AG09309 (cell line): Measurements from ENCODE around the gene NHSL1.

ENCODE experiments used
- DNase-seq: peaks from one replicate; pipeline ENCODE4 v3.0.0-alpha.2; 2010; ENCODE audit warnings: low read depth
- H3K4me3 ChIP-seq: 2 replicates; pipeline ENCODE4 v1.5.1; 2011; ENCODE audit warnings: mild to moderate bottlenecking, low read depth, low read length, moderate library complexity; ENCODE audit not compliant: control insufficient read depth
- TF ChIP-seq, protein P1 (sequence below): IDR thresholded peaks from 2 replicates; pipeline ENCODE4 v1.5.1; 2011; ENCODE audit warnings: mild to moderate bottlenecking, low read depth, low read length, inconsistent platforms; ENCODE audit not compliant: insufficient read depth, control insufficient read depth; ENCODE audit errors: missing control alignments

The NHSL1 gene

DNA sequence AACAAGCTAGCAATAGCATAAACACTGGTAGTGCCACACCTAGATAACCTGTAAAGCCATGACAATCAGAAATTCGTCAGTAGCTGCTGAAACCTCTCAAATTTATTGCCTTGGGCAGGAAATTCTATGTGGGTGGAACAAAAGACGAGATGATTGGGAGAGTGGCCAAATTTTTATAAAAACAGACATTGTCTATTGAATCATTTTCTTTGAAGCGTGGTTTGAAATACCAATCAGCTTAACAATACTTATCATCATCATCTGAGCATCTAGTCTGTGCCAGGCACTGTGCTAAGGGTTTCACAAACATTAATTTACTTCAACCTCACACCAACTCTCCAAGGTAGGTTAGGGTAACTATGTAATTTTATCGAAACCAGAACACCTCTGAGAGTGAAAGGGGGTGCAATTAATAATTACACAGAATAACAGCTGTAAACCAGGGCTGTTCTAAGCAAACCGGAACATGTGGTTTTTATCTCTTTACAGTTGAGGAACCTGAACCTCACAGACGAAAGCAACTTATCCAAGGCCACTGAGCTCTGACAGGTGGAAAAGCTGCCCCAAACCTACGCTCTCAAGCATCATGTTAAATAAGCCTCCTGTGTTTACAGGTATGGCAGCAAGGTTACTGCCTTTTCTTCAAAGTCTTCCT lies 43.4 kb downstream of the NHSL1 start:
- no peak overlapping the region for H3K4me3 ChIP-seq
- DNase-seq: no peak
- TF ChIP-seq, protein P1, sequence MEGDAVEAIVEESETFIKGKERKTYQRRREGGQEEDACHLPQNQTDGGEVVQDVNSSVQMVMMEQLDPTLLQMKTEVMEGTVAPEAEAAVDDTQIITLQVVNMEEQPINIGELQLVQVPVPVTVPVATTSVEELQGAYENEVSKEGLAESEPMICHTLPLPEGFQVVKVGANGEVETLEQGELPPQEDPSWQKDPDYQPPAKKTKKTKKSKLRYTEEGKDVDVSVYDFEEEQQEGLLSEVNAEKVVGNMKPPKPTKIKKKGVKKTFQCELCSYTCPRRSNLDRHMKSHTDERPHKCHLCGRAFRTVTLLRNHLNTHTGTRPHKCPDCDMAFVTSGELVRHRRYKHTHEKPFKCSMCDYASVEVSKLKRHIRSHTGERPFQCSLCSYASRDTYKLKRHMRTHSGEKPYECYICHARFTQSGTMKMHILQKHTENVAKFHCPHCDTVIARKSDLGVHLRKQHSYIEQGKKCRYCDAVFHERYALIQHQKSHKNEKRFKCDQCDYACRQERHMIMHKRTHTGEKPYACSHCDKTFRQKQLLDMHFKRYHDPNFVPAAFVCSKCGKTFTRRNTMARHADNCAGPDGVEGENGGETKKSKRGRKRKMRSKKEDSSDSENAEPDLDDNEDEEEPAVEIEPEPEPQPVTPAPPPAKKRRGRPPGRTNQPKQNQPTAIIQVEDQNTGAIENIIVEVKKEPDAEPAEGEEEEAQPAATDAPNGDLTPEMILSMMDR: no peak

DNA sequence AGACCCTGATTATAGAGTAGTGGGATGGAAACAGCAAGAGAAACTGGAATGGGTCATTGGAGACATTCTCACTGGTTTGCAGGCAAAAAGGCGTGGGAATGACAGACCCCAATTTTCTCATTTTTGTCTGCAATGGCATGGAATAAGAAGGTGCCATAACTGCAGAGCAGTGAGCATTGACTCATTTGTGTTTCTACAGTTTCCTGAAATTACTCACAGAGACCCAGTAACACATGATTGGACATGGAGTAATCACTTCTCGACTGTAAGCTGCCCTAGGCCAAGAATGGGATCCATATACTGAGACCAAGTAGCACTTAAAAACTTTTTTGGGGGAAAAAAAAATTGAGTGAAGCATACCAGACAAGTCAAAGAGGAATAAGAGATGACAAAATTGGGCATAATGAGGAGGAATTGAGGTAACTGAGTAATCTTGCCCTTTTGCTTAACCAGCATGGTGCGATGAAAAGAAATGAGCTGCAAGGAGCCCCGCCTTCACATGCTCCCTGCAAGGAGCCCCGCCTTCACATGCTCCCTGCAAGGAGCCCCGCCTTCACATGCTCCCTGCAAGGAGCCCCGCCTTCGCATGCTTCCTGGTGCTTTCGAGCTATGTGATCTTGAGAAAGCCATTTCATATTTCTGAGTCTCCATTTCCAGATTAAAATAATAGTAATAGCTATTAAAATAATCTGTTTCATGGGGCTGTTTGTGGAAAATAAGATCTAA lies 44.1 kb downstream of the NHSL1 start:
- TF ChIP-seq, protein P1: no peak
- no peak for DNase-seq
- H3K4me3 ChIP-seq: no peak overlapping the region

DNA sequence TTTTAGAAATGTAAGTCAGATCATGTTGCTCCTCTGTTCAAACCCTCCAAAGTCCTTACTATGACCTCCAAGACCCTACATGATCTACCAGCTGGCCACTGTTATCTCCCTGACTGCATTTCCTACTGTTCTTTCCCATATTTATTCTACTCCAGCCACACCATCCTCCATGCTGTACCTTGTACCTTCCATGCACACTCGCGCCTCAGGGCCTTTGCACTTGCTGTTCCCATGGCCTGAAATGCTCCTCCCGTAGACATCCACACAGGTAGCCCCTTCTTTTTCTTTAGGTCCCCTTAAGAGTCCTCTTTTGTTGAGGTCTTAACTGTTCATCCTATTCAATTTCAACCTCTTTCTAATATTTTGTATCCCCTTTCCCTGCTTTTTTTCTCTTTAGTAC lies 48.3 kb downstream of the NHSL1 start:
- H3K4me3 ChIP-seq: no peak overlapping the region
- TF ChIP-seq, protein P1: no peak
- DNase-seq: no peak

DNA sequence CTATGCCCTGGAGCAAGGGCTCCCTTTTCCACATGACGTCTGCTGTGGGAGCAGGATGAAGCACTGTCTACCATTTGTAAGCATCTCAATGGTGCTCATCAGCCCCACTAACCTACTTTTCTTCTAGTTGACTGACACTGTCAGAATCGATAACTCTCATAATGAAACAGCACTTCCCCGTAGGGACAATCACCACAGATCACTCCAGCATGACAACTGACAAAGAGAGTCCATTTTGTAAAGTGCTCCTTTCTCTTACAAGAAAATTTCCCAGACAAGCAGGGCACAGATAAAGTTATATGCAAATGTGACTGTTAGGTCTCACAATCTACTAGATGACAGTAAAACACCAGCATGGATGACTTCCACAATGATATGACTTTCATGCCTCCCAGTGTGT lies 48.8 kb downstream of the NHSL1 start:
- no peak overlapping the region for H3K4me3 ChIP-seq
- no peak for DNase-seq
- TF ChIP-seq, protein P1: no peak

DNA sequence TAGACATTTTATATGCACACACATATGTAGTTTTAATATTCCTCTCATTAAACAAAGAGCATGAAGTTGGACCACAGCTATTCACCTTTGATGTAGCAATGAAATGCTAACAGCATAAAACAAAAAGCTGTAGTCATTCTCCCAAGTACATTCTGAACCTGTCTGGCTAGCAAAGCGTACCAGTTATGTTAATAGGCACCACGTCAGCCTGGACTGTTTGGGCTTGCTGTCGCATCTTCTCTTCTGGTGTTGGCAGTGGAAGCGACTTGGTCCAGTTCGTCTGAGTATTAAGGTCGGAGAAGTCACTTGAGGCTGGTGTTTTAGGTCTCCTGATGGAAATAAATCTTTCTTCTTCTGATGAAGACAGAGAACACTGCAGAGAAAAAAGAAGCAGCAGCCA lies 52.5 kb downstream of the NHSL1 start:
- H3K4me3 ChIP-seq: no peak overlapping the region
- TF ChIP-seq, protein P1: no peak

DNA sequence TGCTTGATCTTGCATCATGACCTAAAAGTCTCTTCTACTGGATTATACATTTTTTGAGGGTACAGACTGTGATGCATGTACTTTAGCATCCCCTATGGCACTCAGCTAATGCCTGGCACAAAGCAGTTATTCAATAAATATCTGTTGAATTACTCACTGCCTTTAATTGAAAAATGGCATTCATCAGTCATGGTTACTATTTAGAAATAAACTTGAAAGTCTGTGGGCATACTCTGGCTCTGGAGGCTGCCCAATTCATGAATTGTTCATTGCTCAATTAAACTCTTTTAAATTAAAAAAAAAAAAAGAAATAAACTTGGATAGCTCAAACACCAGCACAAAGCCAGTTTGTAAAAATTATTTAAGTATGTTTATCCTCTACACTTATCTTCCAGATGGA lies 55.3 kb downstream of the NHSL1 start:
- H3K4me3 ChIP-seq: no peak overlapping the region
- TF ChIP-seq, protein P1: no peak
- DNase-seq: no peak

More for the DNA sequence above, 52.5 kb downstream of the NHSL1 start:
- no peak for DNase-seq

DNA sequence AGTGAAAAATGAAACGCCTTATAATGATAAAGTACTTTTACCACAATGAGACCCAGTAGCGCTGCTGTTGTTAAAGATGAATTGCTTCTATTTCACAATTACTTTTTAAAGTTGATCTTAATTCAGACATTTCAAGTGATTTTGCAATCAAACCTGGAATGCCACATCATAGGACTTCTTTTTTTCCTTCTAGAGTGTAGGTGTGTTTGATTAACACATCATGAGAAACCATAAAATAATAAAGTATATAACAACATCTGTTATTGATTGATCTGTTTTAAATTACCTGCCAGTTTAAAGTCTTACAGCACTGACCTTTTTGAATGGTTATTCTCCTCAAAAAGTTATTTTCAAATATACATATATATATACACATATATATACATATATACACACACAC lies 56.6 kb downstream of the NHSL1 start:
- TF ChIP-seq, protein P1: no peak
- DNase-seq: no peak
- H3K4me3 ChIP-seq: no peak overlapping the region
